GM23248 (cell line): ENCODE results near the gene ZBTB40. TPM values are rescaled to one million over a fixed set of nuclear protein-coding genes. Genes with fewer than 3 reads are reported as not detected.
A peak's percentile ranks its signal among the peaks of the same experiment; 100 is the strongest.

Experiments
- DNase-seq: peaks from one replicate; pipeline ENCODE4 v3.0.0-alpha.2; 2015
- H2AFZ ChIP-seq: fragments of 200-600 bp; sonication (generic); 2 replicates; pipeline ENCODE4 v1.6.1; 2016; ENCODE audit warnings: antibody characterized with exemption
- H3F3A ChIP-seq: fragments of 200-600 bp; sonication (generic); 2 replicates; pipeline ENCODE4 v1.6.1; 2016; ENCODE audit warnings: mild to moderate bottlenecking, antibody characterized with exemption, mixed run types; ENCODE audit not compliant: insufficient read depth
- H3K27ac ChIP-seq: fragments of 200-600 bp; sonication (generic); 2 replicates; pipeline ENCODE4 v1.5.1; 2016; ENCODE audit warnings: mild to moderate bottlenecking
- H3K27me3 ChIP-seq: fragments of 200-600 bp; sonication (generic); replicated peaks from 2 replicates; pipeline ENCODE4 v1.6.1; 2016; ENCODE audit warnings: mild to moderate bottlenecking; ENCODE audit not compliant: insufficient read depth
- H3K36me3 ChIP-seq: fragments of 200-600 bp; sonication (generic); 2 replicates; pipeline ENCODE4 v1.6.1; 2016; ENCODE audit warnings: low read depth, mild to moderate bottlenecking
- H3K4me1 ChIP-seq: fragments of 200-600 bp; sonication (generic); 2 replicates; pipeline ENCODE4 v1.6.1; 2016; ENCODE audit warnings: mild to moderate bottlenecking; ENCODE audit not compliant: insufficient read depth
- H3K4me2 ChIP-seq: fragments of 200-600 bp; sonication (generic); one replicate; pipeline ENCODE4 v1.6.1; 2016; ENCODE audit warnings: mild to moderate bottlenecking; ENCODE audit not compliant: unreplicated experiment
- H3K4me3 ChIP-seq: fragments of 200-600 bp; sonication (generic); 2 replicates; pipeline ENCODE4 v1.5.1; 2016; ENCODE audit warnings: mild to moderate bottlenecking
- H3K79me2 ChIP-seq: fragments of 200-600 bp; sonication (generic); 2 replicates; pipeline ENCODE4 v1.6.1; 2016; ENCODE audit warnings: mild to moderate bottlenecking; ENCODE audit not compliant: insufficient read depth
- H3K9ac ChIP-seq: fragments of 200-600 bp; sonication (generic); 2 replicates; pipeline ENCODE4 v1.6.1; 2016; ENCODE audit warnings: mild to moderate bottlenecking
- H3K9me2 ChIP-seq: fragments of 200-600 bp; sonication (generic); 2 replicates; pipeline ENCODE4 v1.6.1; 2016; ENCODE audit warnings: mixed run types, mild to moderate bottlenecking, moderate library complexity; ENCODE audit not compliant: insufficient read depth
- H3K9me3 ChIP-seq: fragments of 200-600 bp; sonication (generic); one replicate; pipeline ENCODE4 v1.6.1; 2017; ENCODE audit warnings: low read depth
- H4K20me1 ChIP-seq: fragments of 200-600 bp; sonication (generic); 2 replicates; pipeline ENCODE4 v1.6.0; 2016; ENCODE audit not compliant: insufficient read depth
- EZH2 ChIP-seq: fragments of 200-600 bp; sonication (generic); IDR thresholded peaks from 2 replicates; pipeline ENCODE4 v1.6.1; 2018; ENCODE audit warnings: antibody characterized with exemption, mild to moderate bottlenecking; ENCODE audit not compliant: insufficient read depth, poor library complexity, severe bottlenecking
- EZH2phosphoT487 ChIP-seq: fragments of 200-600 bp; sonication (generic); IDR thresholded peaks from 2 replicates; pipeline ENCODE4 v1.6.1; 2018; ENCODE audit warnings: antibody characterized with exemption, moderate library complexity, mild to moderate bottlenecking, low read depth; ENCODE audit not compliant: insufficient read depth
- WGBS, 2 experiments: methylation state at CpG; one replicate each; pipeline ENCODE4 v1.1.6; 2015 to 2017; ENCODE audit warnings: low lambda C conversion rate in 2 of 2, low coverage in 1 of 2; ENCODE audit errors: missing lambda C conversion rate in 2 of 2; 5-methylcytosine and 5-hydroxymethylcytosine counted together
- in situ Hi-C: fragments of 300-500 bp; cut with MboI; formaldehyde crosslinking; loops from 2 replicates; pipeline ENCODE4 v1.15.0; 2020
- polyA plus RNA-seq: library from polyadenylated mRNA; unstranded; fragments of >200 nt; fragmentation: Nextera tagmentation; extraction: Ambion mirVana; gene quantifications from 2 replicates; pipeline ENCODE4 v1.2.1, GENCODE V29; 2016
- total RNA-seq: library from RNA; depleted of rRNA; stranded (reverse); fragments of >200 nt; shearing (Covaris generic); gene quantifications from 2 replicates; pipeline ENCODE4 v1.2.3, GENCODE V29; 2014

Gene ZBTB40
- total and polyA plus RNA-seq, 2 experiments from 2014 or later, result 3.3 to 8.1 TPM

DNA sequence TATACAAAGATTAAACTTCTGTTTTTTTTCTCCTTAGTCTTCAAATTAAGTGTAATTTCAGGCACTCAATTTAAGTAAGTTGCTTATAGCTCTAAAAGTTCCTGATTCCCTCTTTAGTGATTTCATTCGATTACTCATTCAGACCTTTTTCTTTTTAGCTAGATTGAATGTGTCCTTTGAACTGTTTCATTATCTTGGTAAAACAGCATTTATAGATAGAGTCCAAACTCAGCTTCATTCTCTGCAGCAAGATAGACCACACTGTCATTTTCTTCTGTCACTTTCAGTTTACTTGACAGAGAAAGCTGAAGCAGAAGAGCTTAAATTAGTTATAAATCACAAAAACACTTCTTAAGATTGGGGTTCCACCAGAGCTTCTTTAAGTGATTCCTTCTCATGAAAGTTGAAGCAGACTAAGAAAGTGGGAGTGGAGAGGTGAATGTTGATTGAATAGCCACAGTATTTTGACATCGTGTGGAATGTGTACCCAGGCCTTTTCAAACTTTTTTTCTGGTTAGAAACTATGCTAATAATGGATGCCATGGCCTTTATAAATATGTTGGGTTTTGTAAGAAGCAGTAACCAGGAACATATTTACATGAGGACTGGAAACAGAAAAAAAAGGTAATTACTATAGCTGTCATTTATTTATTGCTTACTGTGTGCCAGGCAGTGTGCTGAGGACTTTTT, 52.2 kb downstream of the ZBTB40 start:
- Histone ChIP-seq H3K27me3 (no peaks in the 10 kb centered on the region), H2AFZ (no peak overlapping the region), H3K4me1 (peaks cover 20% of the 10 kb centered on the region), H3K9me3 (no peaks in the 10 kb centered on the region), H3K9ac (0 out of 2 replicates have a peak overlapping the region, but pooled peaks have one; percentile 1), H3K36me3 (no peaks in the 10 kb centered on the region), H3K4me3 (no peak overlapping the region), H3K27ac (peak overlapping the region; percentile 25), H3F3A (no peaks in the 10 kb centered on the region; the same call in 1 of the 2 replicates), H4K20me1 (no peaks in the 10 kb centered on the region), H3K4me2 (peak overlapping the region; percentile 13), H3K79me2 (no peaks in the 10 kb centered on the region), H3K9me2 (no peaks in the 10 kb centered on the region)
- in situ Hi-C loops, result no loop called here
- DNase-seq, result peak; percentile 49
- WGBS, 2 experiments, result 47 to 49% methylated on average over 2 of the region's 2 CpGs
- TF ChIP-seq EZH2, result no peak
- TF ChIP-seq EZH2phosphoT487, result no peak

DNA sequence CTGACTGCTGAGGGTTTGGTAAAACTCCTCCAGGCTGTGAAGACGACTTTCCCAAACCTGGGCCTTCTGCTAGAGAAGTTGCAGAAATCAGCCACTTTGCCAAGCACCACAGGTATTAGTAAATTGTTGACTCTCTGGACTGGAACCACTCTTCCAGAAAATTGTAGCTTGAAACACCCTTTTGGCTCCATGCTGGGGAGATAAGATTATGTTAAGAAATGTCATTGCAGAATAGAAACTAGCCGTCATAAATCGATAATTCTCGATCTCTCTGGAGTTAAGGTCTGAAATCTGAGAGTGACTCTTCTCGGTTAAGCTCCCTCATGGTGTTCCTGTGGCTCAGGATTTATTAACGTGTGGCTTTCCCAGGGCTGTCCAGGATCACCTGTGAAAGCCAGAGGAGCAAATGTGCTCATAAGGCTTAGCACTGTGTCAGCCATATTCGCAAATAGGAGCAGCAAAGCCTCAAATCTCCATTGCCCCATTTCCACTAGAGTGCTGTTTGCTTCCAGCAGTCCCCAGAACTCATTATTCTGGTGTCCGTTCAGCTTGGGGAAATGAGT, 54.6 kb downstream of the ZBTB40 start:
- Histone ChIP-seq H3K9ac (no peak overlapping the region), H3K9me2 (no peaks in the 10 kb centered on the region), H3K27me3 (no peaks in the 10 kb centered on the region), H3F3A (no peaks in the 10 kb centered on the region; the same call in 1 of the 2 replicates), H3K9me3 (no peaks in the 10 kb centered on the region), H3K27ac (no peak overlapping the region), H3K4me1 (peaks cover 17% of the 10 kb centered on the region), H3K4me3 (no peak overlapping the region), H4K20me1 (no peaks in the 10 kb centered on the region), H2AFZ (no peak overlapping the region), H3K4me2 (no peak overlapping the region), H3K79me2 (no peaks in the 10 kb centered on the region), H3K36me3 (peaks cover 2% of the 10 kb centered on the region; the same call in 1 of the 2 replicates)
- no peak for DNase-seq
- WGBS, 2 experiments, result 94 to 97% methylated on average over 8 of the region's 8 CpGs
- TF ChIP-seq EZH2phosphoT487 (no peak), EZH2 (no peak)
- in situ Hi-C loops, result no loop called here

DNA sequence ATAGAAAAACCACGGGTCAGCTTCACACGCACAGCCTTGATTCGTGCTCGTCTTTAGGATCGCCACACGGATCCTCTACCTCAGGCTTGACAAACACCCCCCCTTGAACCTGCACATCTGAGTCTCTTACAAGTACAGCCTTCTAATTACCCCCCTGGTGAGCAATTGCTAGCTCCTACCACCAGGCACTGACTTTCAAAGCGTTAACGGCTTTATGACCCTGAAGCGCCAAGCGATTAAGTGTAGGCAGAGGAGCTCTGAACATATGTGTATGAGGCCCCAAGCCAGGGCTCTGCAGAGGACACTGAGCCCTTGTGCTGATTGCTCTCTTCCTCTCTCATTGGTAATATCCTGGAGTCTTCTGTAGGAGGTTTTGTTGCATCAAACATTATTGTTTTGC, 55.9 kb downstream of the ZBTB40 start:
- Histone ChIP-seq H3K4me2 (no peak overlapping the region), H3K27me3 (no peaks in the 10 kb centered on the region), H3K9me2 (no peaks in the 10 kb centered on the region), H3K9me3 (no peaks in the 10 kb centered on the region), H3K79me2 (no peaks in the 10 kb centered on the region), H3F3A (no peaks in the 10 kb centered on the region; the same call in 1 of the 2 replicates), H4K20me1 (no peaks in the 10 kb centered on the region), H3K36me3 (peaks cover 8% of the 10 kb centered on the region; the same call in 1 of the 2 replicates), H3K4me1 (peaks cover 17% of the 10 kb centered on the region), H3K9ac (no peak overlapping the region), H3K27ac (no peak overlapping the region), H3K4me3 (no peak overlapping the region), H2AFZ (no peak overlapping the region)
- in situ Hi-C loops, result no loop called here
- DNase-seq, result no peak
- TF ChIP-seq EZH2phosphoT487, result no peak
- TF ChIP-seq EZH2, result no peak
- 93 to 94% methylated on average over 10 of the region's 10 CpGs for WGBS, 2 experiments

GRCh38 chr1:22508329-22508728, 56.7 kb downstream of the ZBTB40 start:
- H3K27me3 ChIP-seq, result no peaks in the 10 kb centered on the region
- H3K9me3 ChIP-seq, result no peaks in the 10 kb centered on the region
- no peaks in the 10 kb centered on the region for H4K20me1 ChIP-seq
- H3K4me2 ChIP-seq, result no peak overlapping the region
- no peak overlapping the region for H3K4me3 ChIP-seq
- peaks cover 17% of the 10 kb centered on the region for H3K4me1 ChIP-seq
- no peaks in the 10 kb centered on the region for H3K79me2 ChIP-seq
- in situ Hi-C loops, result no loop called here
- no peak for DNase-seq
- H3K36me3 ChIP-seq, result peaks cover 8% of the 10 kb centered on the region; the same call in 1 of the 2 replicates
- WGBS, 2 experiments, result 73% methylated on average over 5 of the region's 5 CpGs
- H3K9ac ChIP-seq, result no peak overlapping the region
- TF ChIP-seq EZH2phosphoT487 (no peak), EZH2 (no peak)
- H3F3A ChIP-seq, result no peaks in the 10 kb centered on the region; the same call in 1 of the 2 replicates
- H2AFZ ChIP-seq, result no peak overlapping the region
- H3K9me2 ChIP-seq, result no peaks in the 10 kb centered on the region
- H3K27ac ChIP-seq, result no peak overlapping the region
